Measurements from ENCODE around the gene KRT78. TPM values are rescaled to one million over a fixed set of nuclear protein-coding genes. Genes with fewer than 3 reads are reported as not detected.

Gene KRT78
- total RNA-seq, 1 experiment from 2014 or later: 0.15 TPM

DNA sequence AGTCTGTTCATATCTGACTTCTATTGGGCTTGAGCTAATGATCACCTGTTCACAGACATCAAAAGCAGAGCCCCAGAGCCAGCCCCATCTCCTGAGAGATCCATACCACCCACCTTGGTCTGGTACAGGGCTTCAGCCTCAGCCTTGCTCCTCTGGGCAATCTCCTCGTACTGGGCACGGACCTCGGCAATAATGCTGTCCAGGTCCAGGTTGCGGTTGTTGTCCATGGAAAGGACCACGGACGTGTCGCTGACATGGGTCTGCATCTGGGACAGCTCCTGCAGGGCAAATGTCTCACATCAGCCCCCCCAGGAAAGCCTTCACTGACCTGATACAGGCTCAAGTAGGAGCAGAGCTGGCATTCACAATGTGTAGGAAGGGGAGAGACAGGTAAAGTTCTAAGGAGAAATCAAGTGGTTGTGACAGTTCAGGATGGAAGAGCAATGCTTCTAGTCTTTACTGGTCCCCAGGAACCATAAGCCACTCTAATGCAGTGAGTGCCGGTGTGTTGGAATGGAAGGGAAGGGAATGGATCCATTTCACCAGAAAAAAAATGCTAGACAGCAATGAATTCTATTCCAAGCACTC, 40.1 kb downstream of the KRT78 start:
- no peak for ATAC-seq
- H3K36me3 ChIP-seq (ENCODE audit: low read depth, low read length): no peaks in the 10 kb centered on the region
- H3K4me1 ChIP-seq (ENCODE audit: insufficient read depth, low read length): peaks cover under 1% of the 10 kb centered on the region

DNA sequence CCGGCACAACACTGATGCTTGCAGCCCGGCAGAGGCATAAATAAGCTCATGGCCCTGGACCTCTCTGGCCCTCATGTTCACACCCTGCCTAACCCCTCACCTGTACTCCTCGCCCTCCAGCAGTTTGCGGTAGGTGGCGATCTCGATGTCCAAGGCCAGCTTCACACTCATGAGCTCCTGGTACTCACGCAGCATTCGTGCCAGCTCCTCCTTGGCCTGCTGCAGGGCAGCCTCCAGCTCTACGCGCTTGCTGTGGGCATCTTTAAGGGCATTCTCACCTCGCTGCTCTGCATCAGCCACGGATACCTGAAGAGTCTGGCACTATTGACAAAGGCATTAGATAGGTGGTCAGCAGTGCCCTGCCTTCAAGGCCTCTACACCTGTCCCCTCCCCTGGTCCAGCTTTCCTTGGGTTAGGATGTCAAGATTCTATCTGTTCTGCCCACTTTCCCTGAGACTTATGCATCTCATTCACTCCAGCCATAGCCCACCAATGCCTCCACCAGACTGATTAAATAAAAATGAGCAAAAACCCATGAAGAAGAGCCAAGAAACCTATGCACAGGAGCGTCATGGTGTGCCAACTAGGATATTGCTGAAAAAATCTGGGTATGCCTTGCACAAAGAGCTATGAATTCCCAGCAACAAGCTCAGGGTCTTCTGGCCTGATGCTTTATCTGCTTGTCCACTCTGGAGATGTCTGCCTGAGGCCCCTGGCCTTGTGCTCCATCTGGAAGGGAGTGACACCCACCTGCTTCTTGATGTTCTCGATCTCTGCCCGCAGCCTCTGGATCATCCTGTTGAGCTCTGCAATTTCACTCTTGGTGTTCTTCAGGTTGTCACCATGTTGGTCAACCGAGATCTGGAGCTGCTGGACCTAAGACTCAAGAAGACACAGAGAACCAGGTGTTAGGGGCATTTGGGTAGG, 41.0 kb downstream of the KRT78 start:
- Histone ChIP-seq H3K27me3 (ENCODE audit: low read length) (no peaks in the 10 kb centered on the region), H3K9me2 (replicated peaks; ENCODE audit: low read length) (no peaks in the 10 kb centered on the region), H3K27ac (ENCODE audit: low read length) (no peak overlapping the region), H3K36me3 (ENCODE audit: low read depth, low read length) (no peaks in the 10 kb centered on the region), H3K4me3 (ENCODE audit: low read length) (no peak overlapping the region), H3K9me3 (ENCODE audit: low read length) (no peaks in the 10 kb centered on the region), H3K4me2 (ENCODE audit: low read length) (no peak overlapping the region), H3K4me1 (ENCODE audit: insufficient read depth, low read length) (no peaks in the 10 kb centered on the region), H3F3A (ENCODE audit: low read length, unreplicated experiment) (no peaks in the 10 kb centered on the region), H3K9ac (ENCODE audit: low read length) (no peak overlapping the region), H3K79me2 (ENCODE audit: low read length) (no peaks in the 10 kb centered on the region), H4K20me1 (ENCODE audit: low read length) (no peaks in the 10 kb centered on the region), H2AFZ (ENCODE audit: low read length) (no peak overlapping the region)
- DNase-seq (no peak), ATAC-seq (no peak)
- ChIA-PET POLR2A (ENCODE audit: unreplicated experiment) (no interaction called here), CTCF (no interaction called here)
- TF ChIP-seq, protein P1, sequence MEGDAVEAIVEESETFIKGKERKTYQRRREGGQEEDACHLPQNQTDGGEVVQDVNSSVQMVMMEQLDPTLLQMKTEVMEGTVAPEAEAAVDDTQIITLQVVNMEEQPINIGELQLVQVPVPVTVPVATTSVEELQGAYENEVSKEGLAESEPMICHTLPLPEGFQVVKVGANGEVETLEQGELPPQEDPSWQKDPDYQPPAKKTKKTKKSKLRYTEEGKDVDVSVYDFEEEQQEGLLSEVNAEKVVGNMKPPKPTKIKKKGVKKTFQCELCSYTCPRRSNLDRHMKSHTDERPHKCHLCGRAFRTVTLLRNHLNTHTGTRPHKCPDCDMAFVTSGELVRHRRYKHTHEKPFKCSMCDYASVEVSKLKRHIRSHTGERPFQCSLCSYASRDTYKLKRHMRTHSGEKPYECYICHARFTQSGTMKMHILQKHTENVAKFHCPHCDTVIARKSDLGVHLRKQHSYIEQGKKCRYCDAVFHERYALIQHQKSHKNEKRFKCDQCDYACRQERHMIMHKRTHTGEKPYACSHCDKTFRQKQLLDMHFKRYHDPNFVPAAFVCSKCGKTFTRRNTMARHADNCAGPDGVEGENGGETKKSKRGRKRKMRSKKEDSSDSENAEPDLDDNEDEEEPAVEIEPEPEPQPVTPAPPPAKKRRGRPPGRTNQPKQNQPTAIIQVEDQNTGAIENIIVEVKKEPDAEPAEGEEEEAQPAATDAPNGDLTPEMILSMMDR (conservative IDR thresholded peaks at IDR 0.05; ENCODE audit: low read depth, low read length): no peak
- TF ChIP-seq EZH2phosphoT487 (IDR thresholded peaks at IDR 0.05; ENCODE audit: borderline replicate concordance, low read length) (no peak), EZH2 (IDR thresholded peaks at IDR 0.05; ENCODE audit: low read length, unreplicated experiment) (no peak)
- intact Hi-C loops (cut with micrococcal nuclease): no loop called here
- BruUV-seq (replicated peaks): no TSS peak

More for the DNA sequence above, 40.1 kb downstream of the KRT78 start:
- ChIA-PET CTCF (no interaction called here), POLR2A (ENCODE audit: unreplicated experiment) (no interaction called here)
- H3K79me2 ChIP-seq (ENCODE audit: low read length): no peaks in the 10 kb centered on the region
- intact Hi-C loops (cut with micrococcal nuclease): no loop called here
- no TSS peak for BruUV-seq (replicated peaks)
- no peaks in the 10 kb centered on the region for H3F3A ChIP-seq (ENCODE audit: low read length, unreplicated experiment)
- no peak overlapping the region for H3K4me2 ChIP-seq (ENCODE audit: low read length)
- no peaks in the 10 kb centered on the region for H4K20me1 ChIP-seq (ENCODE audit: low read length)
- no peaks in the 10 kb centered on the region for H3K27me3 ChIP-seq (ENCODE audit: low read length)
- H3K9ac ChIP-seq (ENCODE audit: low read length): no peak overlapping the region
- H2AFZ ChIP-seq (ENCODE audit: low read length): no peak overlapping the region
- H3K9me2 ChIP-seq (replicated peaks; ENCODE audit: low read length): no peaks in the 10 kb centered on the region
- no peak for DNase-seq
- H3K27ac ChIP-seq (ENCODE audit: low read length): no peak overlapping the region
- TF ChIP-seq EZH2 (IDR thresholded peaks at IDR 0.05; ENCODE audit: low read length, unreplicated experiment) (no peak), EZH2phosphoT487 (IDR thresholded peaks at IDR 0.05; ENCODE audit: borderline replicate concordance, low read length) (no peak)
- H3K9me3 ChIP-seq (ENCODE audit: low read length): no peaks in the 10 kb centered on the region
- H3K4me3 ChIP-seq (ENCODE audit: low read length): no peak overlapping the region

DNA sequence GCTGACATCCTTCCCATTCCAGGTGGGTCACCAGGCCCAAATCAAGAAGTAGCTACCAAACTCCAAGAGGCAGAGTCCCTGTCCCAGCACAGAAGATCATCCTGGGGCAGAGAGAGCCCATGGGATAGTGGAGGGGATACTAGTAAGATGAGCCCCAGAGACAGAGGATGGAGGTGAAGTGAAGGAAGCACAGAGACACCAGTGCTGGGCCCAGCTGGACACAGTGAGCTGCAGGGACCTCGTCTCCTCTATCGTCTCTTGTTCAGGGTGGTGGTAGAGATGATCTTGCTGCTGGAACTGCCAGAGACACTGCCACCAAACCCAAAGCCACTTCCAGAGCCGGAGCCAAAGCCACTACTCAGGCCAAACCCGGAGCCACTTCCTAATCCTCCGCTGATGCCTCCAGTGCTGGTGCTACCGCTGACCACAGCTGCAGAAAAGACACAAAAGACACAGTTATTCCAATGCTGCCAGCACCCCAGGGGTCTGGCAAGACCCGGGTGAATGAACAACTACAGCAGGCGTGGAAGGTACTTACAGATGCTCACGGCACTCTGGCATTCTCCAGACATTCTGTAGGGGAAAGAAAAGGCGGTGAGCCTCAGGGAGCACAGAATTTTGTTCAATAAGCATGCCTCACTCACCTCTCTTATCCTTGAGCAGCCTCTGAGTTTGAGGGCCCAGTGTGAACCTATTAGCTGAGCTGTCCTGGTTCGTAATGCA, 41.8 kb downstream of the KRT78 start:
- BruUV-seq (replicated peaks): no TSS peak
- ChIA-PET CTCF (no interaction called here), POLR2A (ENCODE audit: unreplicated experiment) (no interaction called here)
- Histone ChIP-seq H3K4me3 (ENCODE audit: low read length) (no peak overlapping the region), H4K20me1 (ENCODE audit: low read length) (no peaks in the 10 kb centered on the region), H3K79me2 (ENCODE audit: low read length) (no peaks in the 10 kb centered on the region), H3K4me2 (ENCODE audit: low read length) (no peak overlapping the region), H3K27me3 (ENCODE audit: low read length) (no peaks in the 10 kb centered on the region), H3K4me1 (ENCODE audit: insufficient read depth, low read length) (no peaks in the 10 kb centered on the region; the same call in 1 of the 2 replicates), H3K9me3 (ENCODE audit: low read length) (no peaks in the 10 kb centered on the region), H3K36me3 (ENCODE audit: low read depth, low read length) (no peaks in the 10 kb centered on the region), H3K27ac (ENCODE audit: low read length) (no peak overlapping the region), H3K9me2 (replicated peaks; ENCODE audit: low read length) (no peaks in the 10 kb centered on the region), H3K9ac (ENCODE audit: low read length) (no peak overlapping the region), H3F3A (ENCODE audit: low read length, unreplicated experiment) (no peaks in the 10 kb centered on the region), H2AFZ (ENCODE audit: low read length) (no peak overlapping the region)
- DNase-seq (no peak), ATAC-seq (no peak)
- TF ChIP-seq EZH2phosphoT487 (IDR thresholded peaks at IDR 0.05; ENCODE audit: borderline replicate concordance, low read length) (no peak), EZH2 (IDR thresholded peaks at IDR 0.05; ENCODE audit: low read length, unreplicated experiment) (no peak)
- TF ChIP-seq, protein P1 (conservative IDR thresholded peaks at IDR 0.05; ENCODE audit: low read depth, low read length): no peak
- intact Hi-C loops (cut with micrococcal nuclease): no loop called here
